IPS-20b (cell line): ENCODE measurements around the gene PLEKHG4B.

Experiments
- H3K27ac ChIP-seq: one replicate; pipeline ENCODE4 v1.5.1; 2013; ENCODE audit warnings: low read length
- H3K27me3 ChIP-seq: 2 replicates; pipeline ENCODE4 v1.6.1; 2013; ENCODE audit warnings: mild to moderate bottlenecking, low read length, inconsistent platforms; ENCODE audit not compliant: insufficient read depth
- H3K36me3 ChIP-seq: 2 replicates; pipeline ENCODE4 v1.6.1; 2013; ENCODE audit warnings: low read depth, mild to moderate bottlenecking, inconsistent platforms, low read length, moderate library complexity; ENCODE audit not compliant: insufficient read depth
- H3K4me1 ChIP-seq: 2 replicates; pipeline ENCODE4 v1.6.1; 2013; ENCODE audit warnings: mild to moderate bottlenecking, control low read depth, inconsistent platforms, low read length, moderate library complexity; ENCODE audit not compliant: insufficient read depth
- H3K4me3 ChIP-seq: 2 replicates; pipeline ENCODE4 v1.5.1; 2013; ENCODE audit warnings: mild to moderate bottlenecking, low read length, inconsistent platforms
- H3K9ac ChIP-seq: 2 replicates; pipeline ENCODE4 v1.6.1; 2013; ENCODE audit warnings: low read depth, mild to moderate bottlenecking, inconsistent platforms, low read length, moderate library complexity
- H3K9me3 ChIP-seq: 2 replicates; pipeline ENCODE4 v1.6.1; 2013; ENCODE audit warnings: mild to moderate bottlenecking, low read depth, low read length, inconsistent platforms; ENCODE audit not compliant: insufficient read depth

Gene PLEKHG4B

DNA sequence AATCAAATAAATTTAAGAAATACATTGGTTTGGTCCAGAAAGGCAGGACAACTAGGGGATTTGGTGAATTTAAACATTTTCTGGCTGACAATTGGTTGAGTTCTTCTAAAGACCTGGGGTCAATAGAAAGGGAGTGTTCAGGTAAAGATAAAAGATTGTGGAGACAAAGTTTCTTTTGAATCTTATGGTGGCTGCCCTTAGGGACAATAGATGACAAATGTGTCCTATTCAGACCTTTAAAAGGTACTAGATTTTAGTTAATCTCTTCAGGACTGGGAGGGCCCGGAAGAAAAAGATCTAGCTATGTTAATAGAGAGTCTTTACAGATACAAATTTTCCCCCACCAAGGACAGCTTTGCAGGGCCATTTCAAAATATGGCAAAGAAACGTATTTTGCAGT, 35.9 kb downstream of the PLEKHG4B start:
- H3K27me3 ChIP-seq: no peaks in the 10 kb centered on the region
- H3K27ac ChIP-seq: no peak overlapping the region
- H3K9ac ChIP-seq: no peak overlapping the region
- H3K4me3 ChIP-seq: no peak overlapping the region
- H3K36me3 ChIP-seq: peaks cover 39% of the 10 kb centered on the region
- H3K9me3 ChIP-seq: peaks cover 5% of the 10 kb centered on the region
- peaks cover 46% of the 10 kb centered on the region for H3K4me1 ChIP-seq

DNA sequence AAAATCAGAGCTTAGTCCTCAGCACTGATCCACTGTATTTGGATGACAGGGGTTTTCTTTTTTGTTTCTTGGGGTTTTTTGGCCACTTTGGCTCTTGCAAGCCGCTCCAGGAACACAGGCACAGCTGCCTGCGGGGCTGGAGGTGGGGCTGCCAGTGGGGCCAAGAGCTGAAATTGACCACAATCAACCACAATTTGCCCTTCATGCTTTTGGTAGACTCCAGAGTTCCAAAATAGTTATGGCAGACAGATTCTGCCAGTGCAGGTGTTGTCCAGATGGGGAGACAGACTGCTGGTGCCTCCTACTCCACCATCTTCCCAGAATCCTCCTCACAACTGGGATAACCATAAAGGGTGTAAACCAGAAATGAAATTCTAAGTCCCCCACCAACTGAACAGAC, 36.5 kb downstream of the PLEKHG4B start:
- Histone ChIP-seq H3K4me3 (no peak overlapping the region), H3K27me3 (no peaks in the 10 kb centered on the region), H3K4me1 (peaks cover 46% of the 10 kb centered on the region), H3K9ac (no peak overlapping the region), H3K36me3 (peaks cover 37% of the 10 kb centered on the region), H3K27ac (no peak overlapping the region), H3K9me3 (peaks cover 3% of the 10 kb centered on the region)

DNA sequence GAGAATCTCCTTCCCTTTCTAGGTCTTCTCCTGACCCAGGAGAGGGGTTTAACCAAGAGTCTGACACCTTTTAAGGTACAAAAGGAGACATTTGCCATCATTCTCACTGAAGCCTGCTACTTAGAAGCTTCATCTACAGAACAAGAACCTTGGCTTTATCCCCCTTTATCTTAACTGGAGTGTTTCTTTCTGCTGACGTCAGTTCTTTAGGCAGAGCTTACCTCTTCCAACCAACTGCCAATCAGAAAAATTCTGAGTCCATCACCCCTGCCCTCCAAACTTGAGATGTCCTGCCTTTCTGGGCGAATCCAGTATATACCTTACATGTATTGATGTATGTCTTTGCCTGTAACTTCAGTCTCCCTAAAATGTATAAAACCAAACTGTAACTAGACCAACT, 37.2 kb downstream of the PLEKHG4B start:
- H3K4me3 ChIP-seq: no peak overlapping the region
- no peak overlapping the region for H3K9ac ChIP-seq
- H3K27me3 ChIP-seq: no peaks in the 10 kb centered on the region
- peaks cover 46% of the 10 kb centered on the region for H3K4me1 ChIP-seq
- H3K36me3 ChIP-seq: peaks cover 33% of the 10 kb centered on the region
- no peak overlapping the region for H3K27ac ChIP-seq
- H3K9me3 ChIP-seq: peaks cover 3% of the 10 kb centered on the region

DNA sequence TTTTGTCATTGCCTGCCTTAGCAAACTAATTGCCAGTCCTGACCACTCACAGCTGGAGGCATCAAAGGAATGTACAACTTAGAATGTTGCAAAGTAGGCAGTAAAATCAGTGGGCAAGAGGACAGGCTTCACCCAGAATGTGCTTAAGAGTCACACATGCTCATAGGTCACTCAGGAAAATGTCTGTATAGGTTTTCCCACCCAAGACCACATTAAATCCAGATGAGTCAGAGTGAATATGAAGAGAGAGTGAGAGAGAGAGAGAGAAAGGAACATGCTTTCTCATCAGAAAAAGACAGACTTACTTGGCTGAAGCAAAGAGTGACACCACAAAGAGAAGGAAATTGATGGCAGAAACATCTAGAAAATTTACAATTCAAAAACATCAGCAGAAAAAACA, 37.9 kb downstream of the PLEKHG4B start:
- Histone ChIP-seq H3K4me1 (peaks cover 46% of the 10 kb centered on the region), H3K27me3 (no peaks in the 10 kb centered on the region), H3K27ac (no peak overlapping the region)

DNA sequence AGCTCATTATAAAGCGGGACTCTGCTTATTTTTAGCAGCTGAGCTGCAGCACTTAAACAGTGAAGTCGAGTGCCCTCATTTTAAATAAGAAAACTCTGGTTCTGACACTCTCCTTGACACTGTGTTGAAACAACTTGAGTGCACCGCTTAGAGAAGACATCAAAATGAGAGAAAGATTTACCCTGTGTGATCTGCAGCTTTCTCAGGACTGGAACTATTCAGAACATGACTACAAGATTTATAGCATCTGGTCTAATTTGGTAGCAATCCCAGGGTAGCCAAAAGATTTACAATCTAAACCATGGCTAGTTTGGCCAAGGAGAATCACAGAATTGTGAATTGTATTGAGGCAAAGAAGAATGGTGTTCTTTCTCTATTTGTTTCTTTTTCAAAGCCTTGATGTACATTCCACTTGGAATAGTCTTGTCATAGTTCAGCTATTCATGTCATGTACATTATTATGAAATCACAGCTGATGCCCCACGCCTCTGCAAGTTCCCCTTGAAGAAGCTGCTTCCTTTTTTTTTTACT, 38.7 kb downstream of the PLEKHG4B start:
- H3K27ac ChIP-seq: no peak overlapping the region
- H3K27me3 ChIP-seq: no peaks in the 10 kb centered on the region
- H3K9me3 ChIP-seq: peaks cover 3% of the 10 kb centered on the region; the same call in 1 of the 2 replicates
- H3K4me3 ChIP-seq: no peak overlapping the region
- H3K9ac ChIP-seq: no peak overlapping the region
- peaks cover 44% of the 10 kb centered on the region for H3K4me1 ChIP-seq
- peaks cover 30% of the 10 kb centered on the region for H3K36me3 ChIP-seq

More for the DNA sequence above, 37.9 kb downstream of the PLEKHG4B start:
- no peak overlapping the region for H3K4me3 ChIP-seq
- 0 out of 2 replicates have a peak overlapping the region, but pooled peaks have one; percentile 1 for H3K9ac ChIP-seq
- H3K36me3 ChIP-seq: peaks cover 30% of the 10 kb centered on the region
- peaks cover 3% of the 10 kb centered on the region for H3K9me3 ChIP-seq

DNA sequence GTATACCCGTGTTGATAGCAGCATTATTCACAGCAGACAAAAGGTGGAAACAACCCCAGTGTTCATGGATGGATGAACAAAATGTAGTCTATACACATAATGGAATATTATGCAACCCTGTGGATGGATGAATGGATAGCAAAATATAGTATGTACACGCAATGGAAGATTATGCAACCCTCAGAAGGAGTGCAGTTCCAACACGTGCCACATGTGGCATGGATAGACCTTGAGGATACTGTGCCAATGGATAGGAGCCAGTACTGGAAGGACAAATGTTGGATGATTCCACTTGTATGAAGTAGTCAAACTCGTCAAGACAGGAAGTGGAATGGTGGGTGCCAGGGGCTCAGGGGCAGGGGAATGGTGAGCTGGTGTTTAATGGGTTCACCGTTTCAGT, 44.9 kb downstream of the PLEKHG4B start:
- H3K36me3 ChIP-seq: peaks cover 10% of the 10 kb centered on the region; the same call in 1 of the 2 replicates
- H3K4me1 ChIP-seq: peaks cover 11% of the 10 kb centered on the region; the same call in 1 of the 2 replicates
- H3K4me3 ChIP-seq: no peak overlapping the region
- no peak overlapping the region for H3K9ac ChIP-seq
- H3K27me3 ChIP-seq: no peaks in the 10 kb centered on the region
- no peaks in the 10 kb centered on the region for H3K9me3 ChIP-seq
- no peak overlapping the region for H3K27ac ChIP-seq

DNA sequence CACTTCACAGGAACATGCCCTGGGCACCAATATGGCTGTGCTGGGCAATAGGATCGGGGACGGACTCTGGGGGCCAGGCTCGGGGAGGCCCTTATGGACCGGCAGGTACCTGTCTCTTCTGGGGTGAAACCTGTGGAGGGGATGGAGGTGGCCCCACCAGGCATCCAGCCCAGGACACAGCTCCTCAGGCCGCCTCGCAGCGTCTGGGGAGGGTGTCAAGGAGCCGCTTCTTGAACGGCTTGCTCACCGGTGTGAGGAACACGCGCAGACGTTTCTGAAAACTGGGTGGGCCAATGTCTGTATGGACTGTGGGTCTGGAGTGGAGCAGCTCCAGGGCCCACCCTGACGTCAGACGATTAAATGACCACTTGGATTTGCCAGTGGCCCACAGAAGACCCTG, 45.8 kb downstream of the PLEKHG4B start:
- Histone ChIP-seq H3K27ac (no peak overlapping the region), H3K27me3 (no peaks in the 10 kb centered on the region), H3K9ac (no peak overlapping the region)

DNA sequence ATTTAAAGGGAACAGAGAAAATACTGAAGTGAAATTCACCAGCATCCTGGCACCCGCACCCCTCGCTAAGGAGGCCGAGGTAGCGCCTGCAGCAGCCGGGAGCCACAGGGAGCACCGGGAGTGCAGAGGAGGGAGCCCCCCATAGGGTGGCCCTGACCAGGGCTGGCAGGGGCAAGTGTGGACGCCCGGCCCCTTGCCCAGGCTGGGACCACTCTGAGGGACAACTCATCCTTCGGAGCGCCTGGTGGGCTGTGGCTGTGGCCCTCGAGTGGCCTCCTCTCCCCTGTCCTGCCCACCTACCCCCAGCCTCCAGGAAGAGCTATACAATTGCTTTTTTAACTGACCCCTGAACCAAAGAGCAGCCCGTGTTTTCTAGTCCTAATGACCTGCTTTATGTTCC, 47.0 kb downstream of the PLEKHG4B start:
- Histone ChIP-seq H3K27me3 (no peaks in the 10 kb centered on the region), H3K27ac (no peak overlapping the region), H3K4me1 (peaks cover 7% of the 10 kb centered on the region; the same call in 1 of the 2 replicates), H3K9me3 (no peaks in the 10 kb centered on the region), H3K9ac (no peak overlapping the region), H3K36me3 (peaks cover 24% of the 10 kb centered on the region), H3K4me3 (no peak overlapping the region)

More for the DNA sequence above, 45.8 kb downstream of the PLEKHG4B start:
- H3K4me1 ChIP-seq: peaks cover 7% of the 10 kb centered on the region; the same call in 1 of the 2 replicates
- no peaks in the 10 kb centered on the region for H3K9me3 ChIP-seq
- no peak overlapping the region for H3K4me3 ChIP-seq
- peaks cover 18% of the 10 kb centered on the region for H3K36me3 ChIP-seq

DNA sequence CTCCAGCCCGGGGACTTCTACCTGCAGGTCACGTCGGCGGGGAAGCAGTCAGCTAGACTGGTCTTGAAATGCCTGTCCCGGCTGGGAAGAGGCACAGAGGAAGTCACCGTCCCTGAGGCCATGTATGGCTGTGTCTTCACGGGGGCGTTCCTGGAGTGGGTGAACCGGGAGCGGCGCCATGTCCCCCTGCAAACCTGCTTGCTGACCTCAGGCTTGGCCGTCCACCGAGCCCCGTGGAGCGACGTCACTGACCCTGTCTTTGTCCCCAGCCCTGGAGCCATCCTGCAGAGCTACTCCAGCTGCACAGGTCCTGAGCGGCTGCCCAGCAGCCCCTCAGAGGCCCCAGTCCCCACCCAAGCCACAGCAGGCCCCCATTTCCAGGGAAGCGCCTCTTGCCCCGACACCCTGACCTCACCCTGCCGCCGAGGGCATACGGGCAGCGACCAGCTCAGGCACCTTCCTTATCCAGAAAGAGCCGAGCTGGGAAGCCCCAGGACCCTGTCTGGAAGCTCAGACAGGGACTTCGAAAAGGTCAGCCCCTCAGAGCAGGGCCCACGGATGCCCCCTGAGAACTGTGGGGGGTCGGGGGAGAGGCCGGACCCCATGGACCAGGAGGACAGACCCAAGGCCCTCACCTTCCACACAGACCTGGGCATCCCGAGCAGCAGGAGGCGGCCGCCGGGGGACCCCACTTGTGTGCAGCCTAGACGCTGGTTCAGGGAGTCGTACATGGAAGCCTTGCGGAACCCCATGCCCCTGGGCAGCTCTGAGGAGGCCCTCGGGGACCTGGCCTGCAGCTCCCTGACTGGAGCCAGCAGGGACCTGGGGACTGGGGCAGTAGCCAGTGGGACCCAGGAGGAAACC, 47.8 kb downstream of the PLEKHG4B start:
- no peaks in the 10 kb centered on the region for H3K27me3 ChIP-seq
- H3K9ac ChIP-seq: no peak overlapping the region
- no peak overlapping the region for H3K4me3 ChIP-seq
- H3K4me1 ChIP-seq: peaks cover 7% of the 10 kb centered on the region; the same call in 1 of the 2 replicates
- no peaks in the 10 kb centered on the region for H3K9me3 ChIP-seq
- no peak overlapping the region for H3K27ac ChIP-seq
- peaks cover 33% of the 10 kb centered on the region for H3K36me3 ChIP-seq

DNA sequence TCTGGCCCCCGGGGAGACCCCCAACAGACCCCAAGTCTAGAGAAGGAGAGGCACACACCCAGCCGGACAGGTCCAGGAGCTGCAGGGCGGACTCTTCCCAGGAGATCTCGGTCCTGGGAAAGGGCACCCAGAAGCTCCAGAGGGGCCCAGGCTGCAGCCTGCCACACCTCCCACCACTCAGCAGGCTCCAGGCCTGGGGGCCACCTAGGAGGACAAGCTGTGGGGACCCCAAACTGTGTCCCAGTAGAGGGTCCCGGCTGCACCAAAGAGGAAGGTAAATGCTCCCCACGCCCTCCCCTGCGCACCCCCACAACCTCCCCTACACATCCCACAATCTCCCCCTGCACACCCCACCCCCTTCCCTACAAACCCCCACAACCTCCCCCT, 48.5 kb downstream of the PLEKHG4B start:
- Histone ChIP-seq H3K36me3 (peaks cover 39% of the 10 kb centered on the region), H3K9me3 (no peaks in the 10 kb centered on the region), H3K4me1 (peaks cover 7% of the 10 kb centered on the region; the same call in 1 of the 2 replicates), H3K4me3 (no peak overlapping the region), H3K9ac (no peak overlapping the region), H3K27me3 (no peaks in the 10 kb centered on the region), H3K27ac (no peak overlapping the region)

DNA sequence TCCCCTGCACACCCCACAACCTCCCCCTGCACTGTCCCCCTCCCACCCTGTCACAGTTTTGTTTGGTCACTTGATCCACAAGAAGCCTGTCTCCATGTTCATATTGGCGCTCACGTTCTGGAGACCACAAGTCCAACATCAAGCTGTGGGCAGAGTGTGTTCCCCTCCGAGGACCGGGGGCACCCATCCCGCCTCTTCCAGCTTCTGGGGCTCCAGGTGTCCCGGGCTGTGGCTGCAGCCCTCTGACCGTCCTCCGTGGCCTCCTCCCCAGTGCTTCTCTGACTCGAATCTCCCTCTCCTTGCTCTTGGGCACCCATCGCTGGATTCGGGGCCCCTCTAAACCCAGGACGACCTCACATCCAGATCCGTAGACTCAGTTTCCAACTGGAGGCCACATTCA, 49.2 kb downstream of the PLEKHG4B start:
- Histone ChIP-seq H3K27ac (no peak overlapping the region), H3K9ac (no peak overlapping the region), H3K36me3 (peaks cover 45% of the 10 kb centered on the region), H3K4me1 (peaks cover 7% of the 10 kb centered on the region; the same call in 1 of the 2 replicates), H3K27me3 (no peaks in the 10 kb centered on the region), H3K9me3 (no peaks in the 10 kb centered on the region), H3K4me3 (no peak overlapping the region)

DNA sequence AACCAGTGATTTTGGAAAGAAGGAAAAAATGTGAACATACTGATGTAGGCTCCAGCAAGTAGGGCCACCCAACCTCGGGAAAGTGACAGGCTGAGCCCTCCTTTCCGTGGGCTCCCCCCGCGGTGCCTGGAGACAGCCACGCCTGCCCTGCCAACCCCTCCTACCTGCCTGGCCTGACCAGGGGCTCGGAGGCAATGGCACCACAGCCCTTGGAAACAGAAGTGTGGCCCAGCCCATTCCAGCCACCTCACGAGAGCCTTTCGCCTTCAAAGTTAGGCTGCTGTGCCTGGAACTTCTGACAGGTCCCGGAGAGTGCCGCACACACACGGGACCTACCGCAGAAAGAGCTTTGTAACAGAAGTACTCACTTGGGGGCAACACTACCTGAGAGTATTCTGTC, 49.8 kb downstream of the PLEKHG4B start:
- H3K4me1 ChIP-seq: peaks cover 7% of the 10 kb centered on the region; the same call in 1 of the 2 replicates
- no peak overlapping the region for H3K9ac ChIP-seq
- peaks cover 50% of the 10 kb centered on the region for H3K36me3 ChIP-seq
- H3K9me3 ChIP-seq: 0 out of 2 replicates have a peak, but pooled peaks cover under 1% of the 10 kb centered on the region
- no peak overlapping the region for H3K4me3 ChIP-seq
- no peak overlapping the region for H3K27ac ChIP-seq
- no peaks in the 10 kb centered on the region for H3K27me3 ChIP-seq
